ENCODE results near the gene SLC9A9. TPM values are rescaled to one million over a fixed set of nuclear protein-coding genes. Genes with fewer than 3 reads are reported as not detected.

Gene SLC9A9
- total RNA-seq, 1 experiment from 2014 or later, result not detected

DNA sequence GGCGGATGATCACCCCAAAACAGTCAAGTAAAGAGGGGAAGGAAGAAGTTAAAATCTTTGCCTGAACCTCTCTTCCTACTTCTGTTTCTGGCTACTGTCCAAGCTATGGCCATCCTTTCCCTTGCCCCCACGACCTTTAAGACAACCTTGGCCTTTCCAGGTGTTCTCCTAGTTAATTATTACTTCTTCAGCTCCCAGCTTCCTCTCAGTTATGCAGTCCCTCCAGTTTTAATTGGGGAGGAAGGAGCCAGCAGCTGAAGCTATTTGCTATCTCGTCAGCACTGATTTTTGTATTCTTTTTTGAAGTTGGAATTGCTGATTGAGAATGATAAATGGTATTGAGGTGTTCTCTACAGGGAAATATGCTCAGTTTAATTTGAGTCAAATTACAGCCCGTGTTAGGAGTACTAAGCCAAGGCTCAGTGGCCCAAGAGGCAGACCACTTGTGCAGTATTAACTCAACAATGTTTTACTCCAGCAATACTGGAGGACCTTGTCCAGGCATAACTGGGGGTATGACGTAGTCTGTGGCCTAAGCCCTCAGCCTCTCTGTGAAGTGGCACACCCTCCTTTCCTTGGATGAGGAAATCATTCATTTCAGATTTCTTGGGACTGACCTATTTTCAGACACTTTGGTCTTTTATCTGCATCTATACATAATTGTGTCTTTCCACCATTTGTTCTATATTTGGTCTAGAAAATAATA is 336.9 kb downstream of the SLC9A9 start:
- Histone ChIP-seq H3K36me3 (ENCODE audit: control insufficient read depth, insufficient read depth, low read length) (no peaks in the 10 kb centered on the region), H3K4me3 (ENCODE audit: low read depth, low read length) (no peak overlapping the region), H3K4me1 (peaks cover 5% of the 10 kb centered on the region; the same call in 1 of the 2 replicates), H3K27me3 (replicated peaks; ENCODE audit: control insufficient read depth, insufficient read depth, low read length) (no peaks in the 10 kb centered on the region), H3K9me3 (no peaks in the 10 kb centered on the region)
- no peak for DNase-seq
- CTCF ChIA-PET, result no interaction called here
- H3K27ac Mint-ChIP-seq (ENCODE audit: unreplicated experiment), result no peak overlapping the region
- no peak for TF ChIP-seq CTCF (IDR thresholded peaks at IDR 0.05; ENCODE audit: insufficient read depth in 1 of 2, low read depth in 1 of 2, low read length in 1 of 2, severe bottlenecking in 1 of 2, unreplicated experiment in 1 of 2)
- H3K4me3 Mint-ChIP-seq (ENCODE audit: unreplicated experiment), result no peak overlapping the region
- H3K4me1 Mint-ChIP-seq (ENCODE audit: low read depth, unreplicated experiment), result no peaks in the 10 kb centered on the region
- H3K9me3 Mint-ChIP-seq (ENCODE audit: unreplicated experiment), result no peaks in the 10 kb centered on the region
- no TSS peak for BruUV-seq (replicated peaks)
- POLR2A ChIA-PET, result no interaction called here
- no peaks in the 10 kb centered on the region for H3K27me3 Mint-ChIP-seq (ENCODE audit: insufficient read depth, unreplicated experiment)
- H3K36me3 Mint-ChIP-seq (ENCODE audit: insufficient read depth, unreplicated experiment), result no peaks in the 10 kb centered on the region
- intact Hi-C loops (cut with micrococcal nuclease; ENCODE audit: unreplicated experiment), result no loop called here

GRCh38 chr3:143510601-143511000 is 337.7 kb downstream of the SLC9A9 start:
- no peak overlapping the region for H3K27ac Mint-ChIP-seq (ENCODE audit: unreplicated experiment)
- CTCF ChIA-PET, result no interaction called here

More at GRCh38 chr3:143510601-143511000, 337.7 kb downstream of the SLC9A9 start:
- POLR2A ChIA-PET, result no interaction called here
- Mint-ChIP-seq H3K36me3 (ENCODE audit: insufficient read depth, unreplicated experiment) (no peaks in the 10 kb centered on the region), H3K9me3 (ENCODE audit: unreplicated experiment) (no peaks in the 10 kb centered on the region), H3K4me1 (ENCODE audit: low read depth, unreplicated experiment) (no peaks in the 10 kb centered on the region), H3K27me3 (ENCODE audit: insufficient read depth, unreplicated experiment) (no peaks in the 10 kb centered on the region), H3K4me3 (ENCODE audit: unreplicated experiment) (no peak overlapping the region)
- DNase-seq, result no peak
- no TSS peak for BruUV-seq (replicated peaks)
- no peaks in the 10 kb centered on the region for H3K36me3 ChIP-seq (ENCODE audit: control insufficient read depth, insufficient read depth, low read length)
- no peaks in the 10 kb centered on the region for H3K27me3 ChIP-seq (replicated peaks; ENCODE audit: control insufficient read depth, insufficient read depth, low read length)
- intact Hi-C loops (cut with micrococcal nuclease; ENCODE audit: unreplicated experiment), result no loop called here
- H3K9me3 ChIP-seq, result no peaks in the 10 kb centered on the region
- no peak for TF ChIP-seq CTCF (IDR thresholded peaks at IDR 0.05; ENCODE audit: insufficient read depth in 1 of 2, low read depth in 1 of 2, low read length in 1 of 2, severe bottlenecking in 1 of 2, unreplicated experiment in 1 of 2)
- H3K4me3 ChIP-seq (ENCODE audit: low read depth, low read length), result no peak overlapping the region
- H3K4me1 ChIP-seq, result peaks cover 5% of the 10 kb centered on the region; the same call in 1 of the 2 replicates
